ENCODE results near the gene PPDPF.

DNA sequence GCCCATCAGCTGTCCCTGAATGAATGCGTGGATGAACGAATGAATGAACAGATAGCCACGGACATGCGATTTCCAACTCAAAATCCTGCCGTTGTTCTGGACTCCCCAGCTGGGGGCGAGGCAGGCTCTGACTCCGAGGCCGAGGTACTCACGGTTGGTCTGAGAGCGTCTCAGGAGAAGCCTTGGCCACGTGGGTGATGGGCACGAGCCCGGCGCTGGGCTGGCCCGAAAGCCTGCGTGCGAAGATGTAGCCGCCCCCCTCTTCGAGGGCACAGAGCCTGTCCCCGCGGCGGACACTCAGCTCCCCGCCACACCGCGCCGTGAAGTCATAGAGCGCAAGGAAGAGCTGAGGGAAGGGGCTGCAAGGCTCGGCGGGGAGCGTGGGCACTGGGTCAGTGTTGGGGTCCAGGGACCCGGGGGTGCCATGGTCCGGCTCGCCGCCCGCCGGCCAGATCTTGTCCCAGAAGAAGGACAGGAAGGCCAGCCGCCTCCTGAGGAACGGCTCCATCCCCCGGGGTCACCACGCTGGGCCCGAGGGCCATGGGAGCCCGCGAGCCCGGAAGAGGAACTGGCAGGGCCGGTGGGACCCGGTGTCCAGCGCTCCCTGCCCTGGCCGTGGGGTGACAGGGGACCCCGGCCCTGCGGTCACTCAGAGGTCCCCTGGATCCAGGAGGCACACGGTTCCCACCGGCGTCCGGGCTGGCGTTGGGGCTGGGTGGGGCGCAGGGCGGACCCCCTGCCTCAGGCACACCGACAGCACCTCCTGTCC lies 26.6 kb downstream of the PPDPF start:
- no peak for TF ChIP-seq POLR2A (IDR thresholded peaks at IDR 0.05)
- TF ChIP-seq, protein P1, sequence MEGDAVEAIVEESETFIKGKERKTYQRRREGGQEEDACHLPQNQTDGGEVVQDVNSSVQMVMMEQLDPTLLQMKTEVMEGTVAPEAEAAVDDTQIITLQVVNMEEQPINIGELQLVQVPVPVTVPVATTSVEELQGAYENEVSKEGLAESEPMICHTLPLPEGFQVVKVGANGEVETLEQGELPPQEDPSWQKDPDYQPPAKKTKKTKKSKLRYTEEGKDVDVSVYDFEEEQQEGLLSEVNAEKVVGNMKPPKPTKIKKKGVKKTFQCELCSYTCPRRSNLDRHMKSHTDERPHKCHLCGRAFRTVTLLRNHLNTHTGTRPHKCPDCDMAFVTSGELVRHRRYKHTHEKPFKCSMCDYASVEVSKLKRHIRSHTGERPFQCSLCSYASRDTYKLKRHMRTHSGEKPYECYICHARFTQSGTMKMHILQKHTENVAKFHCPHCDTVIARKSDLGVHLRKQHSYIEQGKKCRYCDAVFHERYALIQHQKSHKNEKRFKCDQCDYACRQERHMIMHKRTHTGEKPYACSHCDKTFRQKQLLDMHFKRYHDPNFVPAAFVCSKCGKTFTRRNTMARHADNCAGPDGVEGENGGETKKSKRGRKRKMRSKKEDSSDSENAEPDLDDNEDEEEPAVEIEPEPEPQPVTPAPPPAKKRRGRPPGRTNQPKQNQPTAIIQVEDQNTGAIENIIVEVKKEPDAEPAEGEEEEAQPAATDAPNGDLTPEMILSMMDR (IDR thresholded peaks at IDR 0.05) = no peak

All from uterus (tissue), 2 donors.